ENCODE measurements around the gene MEP1B.

GRCh38 chr18:32195881-32196815, 6.3 kb downstream of the MEP1B start:
- no peak for TF ChIP-seq CTCF (IDR thresholded peaks at IDR 0.05)
- no peak for TF ChIP-seq POLR2AphosphoS5 (IDR thresholded peaks at IDR 0.05)
- TF ChIP-seq POLR2A (IDR thresholded peaks at IDR 0.05; ENCODE audit: low read depth) = no peak

Data from esophagus muscularis mucosa (tissue), 3 donors.